Measurements from ENCODE around the gene RNF5.

- TF ChIP-seq CTCF (IDR thresholded peaks at IDR 0.05 in 4 of 5, conservative IDR thresholded peaks at IDR 0.05 in 1 of 5) (no peak), POLR2A (IDR thresholded peaks at IDR 0.05) (no peak)
These were observed 34.0 kb downstream of the RNF5 start for GRCh38 chr6:32212076-32212760.

Data from gastrocnemius medialis (tissue), 4 donors.